HG02938 (cell line): ENCODE measurements around the gene VPS13C.

Source experiments
- ATAC-seq: cut with Tn5 transposase; IDR thresholded peaks from one replicate; pipeline ENCODE4 v1.9.1; 2021; ENCODE audit warnings: mild to moderate bottlenecking, moderate library complexity; ENCODE audit not compliant: unreplicated experiment

VPS13C gene

DNA sequence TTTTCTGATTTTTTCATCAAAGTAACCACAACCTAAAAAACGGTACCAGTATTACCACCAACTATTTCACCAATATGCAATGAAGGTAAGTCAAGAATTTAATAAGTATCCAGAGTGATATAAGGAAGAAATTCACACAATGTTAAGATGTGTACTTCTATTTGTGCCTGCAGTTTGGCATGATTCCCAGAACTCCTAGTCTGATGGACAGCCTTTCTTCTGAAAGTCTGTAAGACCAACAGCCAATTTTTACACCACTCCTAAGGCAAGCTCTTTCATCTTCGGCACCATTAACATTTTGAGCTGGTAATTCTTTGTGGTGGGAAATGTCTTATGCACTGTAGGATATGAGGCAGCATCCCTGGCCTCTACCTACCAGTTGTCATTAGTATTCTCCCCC is 108.3 kb downstream of the VPS13C start:
- ATAC-seq: no peak

DNA sequence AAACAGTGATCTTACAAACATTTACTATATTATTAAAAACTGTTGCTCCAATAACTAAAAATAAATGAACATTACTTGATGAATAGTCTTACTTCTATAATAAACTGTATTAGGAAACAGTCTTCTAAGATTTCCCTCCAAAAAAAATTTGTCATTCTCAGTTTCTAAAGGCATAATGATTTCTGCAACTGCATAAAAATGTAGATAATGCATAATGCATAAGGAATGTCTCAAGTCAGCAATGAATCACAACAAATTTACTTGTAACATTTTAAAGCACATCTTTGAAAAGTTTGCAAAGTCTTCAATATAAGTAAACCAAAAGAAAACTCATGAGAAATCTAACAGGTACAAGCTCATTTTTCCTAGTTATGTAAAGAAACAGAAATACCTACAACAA is 113.5 kb downstream of the VPS13C start:
- no peak for ATAC-seq

DNA sequence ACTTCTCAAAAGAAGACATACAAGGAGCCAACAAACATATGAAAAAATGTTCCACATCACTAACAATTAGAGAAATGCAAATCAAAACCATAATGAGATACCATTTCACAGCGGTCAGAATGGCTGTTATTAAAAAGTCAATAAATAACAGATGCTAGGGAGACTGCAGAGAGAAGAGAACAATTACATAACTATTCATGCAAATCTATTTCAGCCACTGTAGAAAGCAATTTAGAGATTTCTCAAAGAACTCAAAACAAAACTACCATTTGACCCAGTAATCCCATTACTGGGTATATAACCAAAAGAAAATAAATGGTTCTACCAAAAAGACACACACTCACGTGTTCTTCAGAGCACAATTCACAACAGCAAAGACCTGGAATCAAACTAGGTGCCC is 116.3 kb downstream of the VPS13C start:
- ATAC-seq: no peak

DNA sequence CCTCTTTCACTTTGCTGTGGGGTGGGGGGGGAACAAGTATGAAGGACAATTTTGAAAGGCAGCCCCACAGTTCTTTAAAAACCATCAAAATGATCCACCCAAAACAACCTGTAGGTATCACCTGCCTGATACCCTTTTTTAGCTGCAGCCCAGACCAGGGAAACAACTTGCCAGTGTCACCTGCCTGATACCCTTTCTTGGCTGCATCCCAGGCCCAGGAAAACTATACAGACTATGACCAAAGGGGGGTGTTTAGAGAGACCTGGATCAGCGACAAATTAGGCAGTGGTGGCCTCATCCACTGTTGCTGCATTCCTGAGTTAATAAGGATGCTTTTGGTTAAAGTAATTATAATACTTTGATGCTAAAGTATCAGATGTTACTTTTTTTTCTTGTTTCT is 122.0 kb downstream of the VPS13C start:
- ATAC-seq: no peak

DNA sequence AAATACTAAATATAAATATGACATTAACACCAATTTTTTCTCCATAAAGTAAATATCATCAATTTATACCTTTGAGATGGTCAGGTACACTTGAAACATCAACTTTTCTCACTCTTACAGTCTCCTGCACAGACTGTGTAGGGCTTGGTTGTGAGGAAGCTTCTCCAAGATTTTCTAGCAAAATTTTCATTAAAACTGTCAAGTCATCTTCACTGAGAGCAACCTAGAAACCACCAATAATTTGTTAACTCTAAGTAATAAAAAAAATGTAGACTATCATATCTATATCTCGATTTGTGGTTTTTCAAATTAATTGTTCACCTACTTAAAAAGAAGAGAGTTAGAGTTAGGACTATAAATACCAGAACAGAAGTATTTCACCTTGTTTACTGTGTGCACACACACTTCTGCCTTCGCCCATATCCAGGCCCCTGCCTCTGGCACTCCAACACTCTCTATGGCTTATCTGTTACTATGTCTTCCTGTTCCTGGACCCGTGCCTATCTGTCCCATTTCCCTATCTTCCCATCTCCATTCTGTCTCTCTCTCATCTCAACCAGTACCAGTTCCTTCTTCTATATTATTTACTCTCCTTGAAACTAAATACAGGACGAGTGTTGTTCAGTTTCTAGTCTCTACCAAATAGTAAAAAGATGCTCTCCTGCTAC is 123.6 kb downstream of the VPS13C start:
- ATAC-seq: no peak

DNA sequence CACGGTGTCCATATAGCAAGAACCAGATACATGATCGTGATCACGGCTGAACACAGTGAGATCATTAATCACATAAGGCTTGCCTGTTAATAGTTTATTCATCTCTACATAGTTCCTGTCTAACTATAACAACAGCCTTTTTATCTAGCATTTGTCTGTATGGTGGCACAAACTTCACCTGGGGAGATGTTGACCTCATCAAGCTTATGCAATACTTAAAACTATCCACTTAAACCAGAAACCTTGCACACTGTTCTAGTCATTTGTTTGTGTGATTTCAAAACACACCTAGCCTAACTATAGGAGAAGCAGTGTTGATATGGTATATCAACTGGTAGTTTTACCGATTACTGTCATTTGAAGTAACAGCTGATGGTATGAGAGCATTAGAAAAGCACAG is 124.8 kb downstream of the VPS13C start:
- no peak for ATAC-seq

DNA sequence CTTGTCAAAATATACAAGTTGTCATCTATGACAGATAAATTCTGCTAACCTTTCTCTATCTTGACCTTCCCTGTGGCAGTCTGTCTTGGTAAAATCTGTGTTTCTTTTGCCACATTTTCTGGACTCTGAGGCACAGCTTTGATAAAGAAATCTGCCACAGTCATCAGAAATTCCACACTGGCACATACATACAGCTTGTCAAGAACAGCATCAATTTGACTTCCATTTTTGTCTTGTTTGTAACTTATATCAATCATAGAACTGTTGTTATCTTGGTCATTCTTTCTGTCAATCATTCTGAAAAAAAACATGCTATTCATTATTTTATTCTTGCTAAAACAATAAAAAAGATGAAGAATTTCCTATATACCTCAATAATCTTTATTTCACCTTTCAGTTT is 130.8 kb downstream of the VPS13C start:
- no peak for ATAC-seq

DNA sequence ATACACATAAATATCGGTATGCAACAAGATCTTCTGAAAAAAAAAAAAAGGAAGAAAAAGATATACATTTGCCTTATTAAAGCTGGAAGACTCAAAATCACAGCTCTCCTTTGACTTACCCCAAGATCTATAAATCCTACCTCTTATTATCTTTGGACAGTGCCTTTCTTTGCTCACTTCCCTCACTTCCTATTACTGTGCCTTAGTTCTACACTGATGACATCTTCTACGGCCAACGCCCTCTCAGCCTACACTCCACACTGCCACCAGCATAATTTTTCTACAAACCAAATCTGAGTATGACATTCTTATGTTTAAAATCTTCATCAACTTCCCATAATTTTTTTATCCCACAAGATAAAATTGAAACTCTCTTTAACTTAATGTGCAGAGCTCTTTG is 137.1 kb downstream of the VPS13C start:
- ATAC-seq: no peak

DNA sequence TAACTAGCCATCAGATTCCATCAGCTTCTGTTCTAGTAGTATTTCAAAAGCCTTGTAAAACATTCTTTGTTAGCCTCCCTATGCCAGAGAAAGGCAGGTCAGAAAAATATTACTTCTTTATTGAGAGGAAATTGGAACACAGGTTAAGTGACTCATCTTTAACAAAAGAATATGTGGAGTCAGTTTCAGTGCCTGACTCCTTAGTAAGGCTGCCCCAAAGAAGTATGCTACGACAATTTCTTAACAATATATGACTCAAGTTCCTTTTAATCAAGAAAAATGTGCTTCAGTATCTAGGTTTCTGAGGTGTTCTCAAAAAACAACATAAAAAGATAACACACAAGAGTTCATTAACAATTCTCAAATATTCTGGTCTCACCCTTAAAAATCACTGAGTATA is 139.2 kb downstream of the VPS13C start:
- ATAC-seq: no peak

DNA sequence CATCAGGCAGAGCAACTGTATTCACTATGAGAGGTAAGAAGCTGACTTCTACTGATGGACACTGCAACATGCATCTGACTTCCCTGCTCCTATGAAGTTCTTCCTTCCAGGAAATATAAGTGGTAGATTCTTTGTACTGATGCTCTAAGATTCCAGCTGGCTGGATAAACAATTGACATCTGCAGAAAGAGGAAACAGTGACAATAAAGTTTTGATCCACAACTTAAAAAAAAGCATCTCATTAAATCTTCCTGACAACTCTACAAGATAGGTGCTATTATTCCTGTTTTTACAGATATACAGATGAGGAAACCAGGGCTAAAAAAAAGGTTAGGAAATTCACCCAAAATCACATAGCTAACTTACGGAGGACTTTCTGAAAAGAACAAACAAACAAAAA is 142.8 kb downstream of the VPS13C start:
- ATAC-seq: no peak

DNA sequence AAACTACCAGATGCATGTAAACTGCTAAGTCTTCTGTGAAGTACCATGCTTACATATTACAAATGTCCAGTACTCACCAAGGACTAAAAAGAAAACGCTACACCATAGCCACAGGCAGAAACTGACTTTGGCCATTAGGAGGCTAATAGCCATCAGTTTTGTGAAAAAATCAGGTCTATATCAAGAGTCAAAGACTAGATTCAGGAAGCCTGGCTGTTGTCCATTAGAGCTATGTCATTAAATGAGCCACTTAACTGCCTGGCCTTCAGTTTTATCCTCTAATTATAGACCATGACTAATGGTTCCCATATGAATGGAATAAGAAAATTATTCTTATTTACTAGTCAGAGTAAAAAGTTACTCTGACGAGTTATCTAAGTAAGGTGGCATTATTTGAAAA is 144.1 kb downstream of the VPS13C start:
- ATAC-seq: no peak

DNA sequence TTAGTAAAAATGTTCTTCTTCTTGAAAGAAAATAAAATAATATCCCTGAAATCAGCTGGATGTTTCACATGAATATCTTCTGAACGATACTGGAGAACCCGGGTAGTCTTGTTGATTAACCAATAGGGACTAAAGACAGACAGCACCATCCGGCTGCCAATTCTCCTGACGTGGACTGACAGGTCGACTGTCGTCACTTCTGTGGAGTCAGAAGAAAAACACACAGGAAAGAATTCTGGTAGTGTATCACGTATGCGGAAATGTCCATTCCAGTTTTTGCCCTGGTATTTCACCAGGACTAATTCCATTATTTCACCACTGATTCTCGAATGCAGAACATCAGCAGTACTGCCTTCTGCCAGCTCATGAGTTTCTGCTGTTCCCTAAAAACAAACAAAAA is 144.6 kb downstream of the VPS13C start:
- no peak for ATAC-seq

DNA sequence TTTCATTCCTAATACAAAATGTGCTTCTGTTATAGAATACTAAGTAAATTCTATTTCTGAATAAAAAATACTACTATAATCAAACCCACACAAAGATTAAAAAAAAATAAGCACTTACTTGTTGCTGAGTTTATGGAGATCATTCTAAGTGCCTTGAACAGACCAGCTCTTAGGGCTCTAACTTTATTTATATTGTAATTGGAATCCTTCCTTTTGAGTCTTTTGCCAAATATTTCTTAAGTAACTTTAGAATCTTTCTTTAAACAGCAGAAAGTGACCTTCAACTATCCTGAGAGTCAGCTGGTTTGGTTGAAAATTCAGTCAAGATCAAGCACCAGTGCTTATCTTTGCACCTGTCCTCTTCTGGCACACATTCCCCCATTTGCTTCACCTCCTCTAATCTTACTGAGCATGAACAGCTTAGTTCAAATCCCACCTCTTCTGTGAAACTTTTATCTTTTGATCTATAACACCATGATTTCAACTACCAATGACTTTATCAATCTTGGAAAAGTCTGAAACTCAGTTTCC is 149.3 kb downstream of the VPS13C start:
- no peak for ATAC-seq

DNA sequence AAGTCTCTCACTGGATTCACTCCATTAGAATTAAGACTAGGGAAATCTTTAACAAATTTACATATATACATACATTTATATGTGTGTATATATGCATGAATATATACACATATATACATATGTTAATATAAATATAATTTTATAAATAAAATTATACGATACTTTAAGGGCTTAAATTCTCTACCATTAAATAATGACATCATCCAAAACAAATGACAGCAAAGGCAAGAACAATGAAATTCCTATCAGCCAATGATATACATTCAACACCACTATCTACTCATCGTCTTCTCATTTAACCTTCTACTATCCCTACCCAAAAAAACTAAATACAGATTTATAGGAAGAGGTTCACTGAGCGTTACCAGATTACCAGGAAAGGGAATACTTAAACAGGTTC is 152.0 kb downstream of the VPS13C start:
- ATAC-seq: no peak

DNA sequence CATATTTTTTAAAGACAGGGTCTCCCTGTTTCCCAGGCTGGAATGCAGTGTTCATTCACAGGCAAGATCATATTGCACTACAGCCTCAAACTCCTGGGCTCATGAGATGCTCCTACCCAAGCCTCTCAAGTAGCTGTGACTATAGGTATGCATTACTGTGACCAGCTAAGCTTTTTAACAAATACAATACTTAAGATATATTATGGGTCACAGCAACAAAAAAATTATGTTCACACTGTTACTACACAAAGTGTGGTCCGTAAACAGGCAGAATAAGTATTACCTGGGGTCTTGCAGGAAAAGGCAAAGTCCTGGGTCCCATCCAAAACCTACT is 152.5 kb downstream of the VPS13C start:
- ATAC-seq: no peak

DNA sequence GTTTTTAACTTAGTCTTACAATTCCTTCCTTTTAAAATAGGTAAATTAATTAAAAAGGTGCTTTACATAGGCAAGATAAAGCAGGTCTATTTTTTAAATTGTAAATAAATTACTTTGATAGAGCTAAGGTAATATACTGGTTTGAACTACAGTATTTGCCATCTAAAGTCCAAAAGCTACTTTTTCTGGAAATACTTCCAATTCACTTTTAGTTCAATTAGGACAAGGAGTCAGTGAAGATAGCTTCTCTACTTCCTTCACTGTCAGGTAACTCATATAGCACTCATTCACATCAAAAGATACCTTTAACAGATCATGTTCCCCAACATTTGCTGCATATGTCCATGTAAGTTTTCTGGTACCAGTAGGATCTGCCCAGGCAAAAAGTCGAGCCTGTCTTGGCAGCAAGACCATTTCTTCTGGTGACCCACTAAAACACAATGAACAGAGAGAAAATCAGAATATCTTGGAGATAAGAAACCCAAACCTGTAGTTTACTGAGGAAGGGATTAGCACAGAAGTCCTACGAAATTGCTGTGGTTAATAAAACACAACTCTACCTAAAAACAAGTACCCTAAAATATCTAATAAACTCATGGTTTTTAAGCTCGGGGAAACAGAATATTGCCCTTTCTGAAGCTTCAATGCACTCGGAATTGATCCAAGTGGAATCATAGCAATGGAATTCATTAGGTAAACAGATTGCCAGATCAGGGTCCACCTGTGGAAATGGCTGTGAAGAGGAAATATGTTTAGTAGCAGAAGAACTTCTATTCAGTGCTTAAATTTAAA is 153.1 kb downstream of the VPS13C start:
- ATAC-seq: no peak

DNA sequence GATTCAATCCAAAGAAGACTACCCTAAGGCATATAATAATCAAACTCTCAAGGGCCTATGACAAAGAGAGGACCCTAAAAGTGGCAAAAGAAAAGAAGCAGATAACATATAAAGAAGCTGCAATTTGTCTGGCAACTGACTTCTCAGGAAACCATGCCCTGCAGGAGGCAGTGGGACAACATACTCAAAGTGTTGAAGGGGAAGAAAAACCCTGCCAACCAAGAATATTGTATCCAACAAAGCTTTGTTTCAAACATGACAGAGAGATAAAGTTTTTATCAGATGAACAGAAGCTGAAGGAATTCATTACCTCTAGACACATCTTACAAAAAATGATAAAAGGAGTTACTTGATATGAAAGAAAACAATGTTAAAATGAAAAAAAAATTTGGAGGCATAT is 167.1 kb downstream of the VPS13C start:
- no peak for ATAC-seq

DNA sequence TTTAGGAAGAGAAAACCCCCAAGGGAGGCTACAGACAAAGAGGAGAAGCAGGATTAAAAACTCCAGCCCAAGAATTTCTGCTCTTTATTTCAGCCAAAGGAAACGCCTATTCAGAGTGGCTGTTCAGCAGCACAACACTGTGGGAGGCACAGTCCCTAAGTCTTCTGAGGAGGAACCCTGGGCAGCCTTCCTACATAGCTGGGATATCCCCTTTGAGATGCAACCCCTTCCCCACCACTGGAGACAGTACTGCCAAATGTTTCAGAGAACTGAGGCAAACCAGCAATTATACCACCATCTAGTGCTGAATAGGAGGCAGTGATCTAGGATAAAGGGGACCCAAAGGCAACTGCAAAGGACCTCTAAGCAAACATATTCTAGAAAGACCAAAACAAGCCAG is 168.1 kb downstream of the VPS13C start:
- no peak for ATAC-seq

DNA sequence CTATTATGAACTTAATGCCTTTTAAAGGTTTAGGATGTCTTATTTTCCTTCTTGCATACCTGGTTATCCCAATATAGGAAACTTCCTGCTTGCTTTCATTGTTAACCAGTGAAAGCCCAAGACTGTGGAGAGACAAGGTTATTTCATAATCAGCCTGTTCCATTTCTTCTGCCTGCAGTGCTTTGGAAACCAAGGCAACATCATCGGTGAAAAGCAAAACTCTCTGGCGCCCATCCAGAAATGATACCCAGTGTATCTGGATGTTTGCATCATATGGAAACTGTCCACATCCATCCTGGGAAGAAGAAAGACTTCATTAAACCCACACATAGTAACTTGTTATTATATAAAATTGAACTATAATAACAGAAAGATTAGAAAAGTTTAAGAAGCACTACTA is 170.1 kb downstream of the VPS13C start:
- no peak for ATAC-seq

DNA sequence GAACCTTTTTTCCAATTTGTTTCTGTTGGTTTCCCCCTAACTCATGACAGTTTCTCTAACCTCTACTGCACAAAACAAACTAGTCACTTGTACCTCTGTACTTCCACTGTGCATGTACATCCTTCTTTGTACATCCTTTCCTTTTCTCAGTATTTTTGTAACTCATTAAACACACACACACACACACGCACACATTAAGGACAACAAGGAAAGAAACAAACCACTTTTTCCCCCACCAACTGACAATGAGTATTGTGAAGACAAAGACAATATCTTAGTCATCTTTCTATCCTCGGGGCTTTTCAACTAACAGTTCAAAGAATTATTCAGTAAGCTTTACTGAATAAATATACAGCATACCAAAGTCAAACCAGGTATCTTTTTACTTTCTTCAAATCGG is 170.5 kb downstream of the VPS13C start:
- ATAC-seq: no peak

DNA sequence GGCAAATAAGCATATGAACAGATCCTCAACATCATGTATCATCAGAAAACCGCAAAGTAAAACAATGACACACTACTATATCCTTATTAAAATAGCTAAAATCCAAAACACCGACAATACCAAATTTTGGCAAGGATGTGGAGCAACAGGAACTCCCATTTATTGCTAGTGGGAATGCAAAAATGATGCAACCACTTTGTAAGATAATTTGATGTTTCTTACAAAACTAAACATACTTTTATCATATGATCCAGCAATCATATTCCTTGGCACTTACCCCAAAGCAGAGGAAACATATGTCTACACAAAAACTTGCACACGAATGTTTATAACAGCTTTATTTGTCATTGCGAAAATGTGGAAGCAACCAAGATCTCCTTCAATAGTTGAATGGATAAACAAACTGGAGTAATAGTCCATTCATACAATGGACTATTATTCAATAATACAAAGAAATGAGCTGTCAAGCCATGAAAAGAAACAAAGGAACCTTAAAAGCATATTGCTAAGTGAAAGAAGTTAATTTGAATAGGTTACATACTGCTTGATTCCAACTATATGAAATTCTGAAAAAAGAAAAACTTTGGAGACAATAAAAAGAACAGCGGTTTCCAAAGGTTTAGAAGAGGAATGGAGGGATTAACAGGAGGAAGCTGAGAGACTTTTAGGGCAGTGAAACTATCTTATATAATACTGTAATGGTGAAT is 172.0 kb downstream of the VPS13C start:
- no peak for ATAC-seq

DNA sequence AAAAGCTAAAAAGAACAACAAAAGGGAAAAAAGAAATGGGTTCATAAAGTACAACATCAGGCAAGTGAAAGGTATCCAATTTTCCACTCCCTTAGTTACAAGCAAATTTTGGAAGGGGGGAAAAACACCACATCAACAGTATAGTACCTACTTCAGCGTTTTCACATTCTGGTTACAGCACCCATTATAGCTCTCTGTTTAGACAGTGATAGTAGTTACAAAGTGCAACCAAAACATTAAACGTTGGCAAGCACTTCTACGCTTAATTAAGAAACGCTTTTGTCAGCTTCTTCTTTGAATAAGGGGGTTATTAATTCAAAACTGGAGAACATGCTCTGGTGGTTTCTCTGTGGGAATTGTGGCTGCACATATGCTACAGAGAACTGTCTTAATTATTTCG is 180.2 kb downstream of the VPS13C start:
- ATAC-seq: no peak
